Retina (tissue), 1 donor: Measurements from ENCODE around the gene ERG.

ENCODE experiments used
- DNase-seq: peaks from one replicate; pipeline ENCODE4 v3.0.0-alpha.2; 2016

ERG gene

DNA sequence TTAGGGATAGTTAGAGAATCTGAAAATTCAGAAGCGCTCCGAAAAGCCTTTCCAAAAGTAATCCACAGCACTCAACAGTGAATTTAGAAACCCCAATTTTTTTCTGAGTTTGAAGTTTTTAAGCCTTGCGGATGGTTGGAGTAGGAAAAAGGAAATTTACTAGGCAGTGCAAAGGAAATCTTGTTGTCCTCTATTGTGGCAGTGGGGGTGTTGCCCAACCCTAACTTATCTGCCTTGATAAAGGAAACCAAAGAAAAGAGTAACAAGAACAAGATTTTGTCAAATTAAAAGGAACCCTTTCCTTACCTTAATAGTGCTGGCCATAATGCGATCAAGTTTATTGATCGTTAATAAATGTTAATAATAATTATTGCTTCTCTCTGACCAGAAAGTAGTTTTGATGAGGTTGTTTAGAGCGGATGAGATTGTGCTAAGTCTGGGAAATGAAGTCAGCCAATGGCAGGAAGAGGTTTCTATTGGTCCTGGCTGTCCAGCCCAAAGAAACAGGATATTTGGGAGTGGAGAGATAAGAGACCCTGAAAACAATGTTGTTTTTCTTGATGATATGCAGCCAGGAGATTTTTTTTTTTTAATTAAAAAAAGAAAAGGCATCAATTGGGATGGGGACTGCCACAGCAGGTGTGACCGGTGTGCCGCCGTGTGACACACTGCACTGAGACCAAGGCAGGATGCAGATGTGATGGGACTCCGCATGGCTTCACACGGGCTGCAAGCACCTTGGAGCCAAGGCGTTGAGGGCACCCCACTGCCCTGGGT, at the start of gene ERG:
TSS of gene ERG (minus strand) at position 421 of the 777 bp plus-strand sequence. CDS start at position 324, 97 bp downstream.
- no peak for DNase-seq

DNA sequence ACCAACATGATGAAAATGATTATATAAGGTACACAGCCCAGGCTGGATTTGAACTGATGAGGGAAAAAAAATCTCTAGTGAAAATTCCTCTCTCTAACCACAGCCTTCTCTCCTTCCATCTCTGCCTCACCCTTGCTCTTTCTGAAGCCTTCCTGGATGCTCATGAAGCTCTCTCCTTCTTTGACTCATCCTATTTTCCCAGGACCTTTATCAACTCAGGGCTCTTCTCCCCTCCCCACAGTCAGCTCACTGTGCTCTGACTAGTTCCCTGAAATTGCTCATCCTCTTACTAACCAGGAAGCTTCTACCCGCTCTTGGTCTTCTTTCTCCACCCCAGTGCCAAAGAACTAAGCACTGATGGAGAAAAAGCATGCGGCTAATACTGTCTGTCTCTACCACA, 46.4 kb upstream of the ERG start:
- DNase-seq = no peak

- DNase-seq = no peak
Observed at GRCh38 chr21:38542263-38542662, 44.0 kb upstream of the ERG start.

GRCh38 chr21:38538353-38538752, 40.1 kb upstream of the ERG start:
- no peak for DNase-seq

DNA sequence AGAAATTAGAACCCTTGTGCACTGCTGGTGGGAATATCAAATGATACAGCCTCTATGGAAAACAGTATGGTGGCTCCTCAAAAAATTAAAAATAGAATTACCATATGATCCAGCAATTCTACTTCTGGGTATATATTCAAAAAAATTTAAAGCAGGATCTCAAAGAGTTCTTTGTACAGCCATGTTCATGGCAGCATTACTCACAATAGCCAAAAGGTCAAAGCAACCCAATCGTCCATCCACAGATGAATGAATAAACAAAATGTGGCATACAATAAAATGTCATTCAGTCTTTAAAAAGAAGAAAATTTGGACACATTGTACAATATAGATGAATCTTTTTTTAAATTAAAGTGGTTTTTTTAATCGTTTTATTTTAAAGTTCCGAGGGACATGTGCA, 36.3 kb upstream of the ERG start:
- DNase-seq = no peak

- no peak for DNase-seq
Observed at GRCh38 chr21:38533887-38534286, 35.6 kb upstream of the ERG start.

- no peak for DNase-seq
Observed at GRCh38 chr21:38531591-38531990, 33.3 kb upstream of the ERG start.

DNA sequence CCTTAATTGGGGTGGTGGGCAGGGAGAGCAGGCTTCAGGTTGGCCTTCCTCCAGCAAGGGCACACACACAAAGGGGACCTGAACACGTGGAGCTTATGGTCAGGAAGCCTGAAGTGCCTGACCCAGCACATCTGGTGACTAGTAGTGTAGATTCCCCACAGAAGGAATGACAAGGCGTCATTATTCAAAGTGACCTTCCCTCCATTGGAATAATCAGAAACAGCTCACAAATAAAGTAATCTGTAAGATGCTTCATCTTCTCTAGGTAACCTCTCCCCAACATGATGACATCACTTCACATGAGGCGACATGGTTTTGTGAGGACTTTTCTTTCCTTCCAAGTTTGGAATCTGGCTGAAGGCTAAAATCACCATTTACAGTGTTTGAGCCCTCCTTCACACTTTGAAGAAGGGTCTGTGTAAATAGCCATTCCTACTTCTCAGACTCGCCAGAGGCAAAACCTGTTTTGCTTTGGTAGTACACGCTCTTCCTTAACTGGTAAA, 32.8 kb upstream of the ERG start:
- DNase-seq = no peak

GRCh38 chr21:38527737-38528136, 29.5 kb upstream of the ERG start:
- no peak for DNase-seq

DNA sequence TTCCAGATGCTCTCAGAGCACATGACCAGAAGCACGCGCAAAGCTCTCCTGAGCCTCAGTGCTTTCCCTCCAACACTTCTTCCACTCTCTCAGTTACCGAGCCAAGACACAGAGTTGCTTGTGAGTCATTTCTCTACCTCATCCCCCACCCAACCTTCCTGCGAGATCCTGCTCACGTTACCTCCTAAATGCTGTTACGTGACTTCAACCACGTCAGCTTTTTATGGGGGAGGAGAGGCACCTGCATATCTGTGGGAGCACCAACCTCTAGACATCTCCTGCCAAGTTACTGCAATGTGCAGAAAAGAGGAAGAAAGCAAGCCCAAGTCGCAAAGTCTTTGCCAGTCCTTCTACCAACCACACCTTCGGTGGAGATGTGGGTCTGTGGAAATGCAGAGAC, 27.2 kb upstream of the ERG start:
- DNase-seq = no peak

GRCh38 chr21:38524168-38525153, 26.2 kb upstream of the ERG start:
- DNase-seq = no peak

- no peak for DNase-seq
Observed at GRCh38 chr21:38520511-38520910, 22.2 kb upstream of the ERG start.

GRCh38 chr21:38511662-38512243, 13.5 kb upstream of the ERG start:
- no peak for DNase-seq

- DNase-seq = no peak
Observed at GRCh38 chr21:38511198-38511597, 12.9 kb upstream of the ERG start.

DNA sequence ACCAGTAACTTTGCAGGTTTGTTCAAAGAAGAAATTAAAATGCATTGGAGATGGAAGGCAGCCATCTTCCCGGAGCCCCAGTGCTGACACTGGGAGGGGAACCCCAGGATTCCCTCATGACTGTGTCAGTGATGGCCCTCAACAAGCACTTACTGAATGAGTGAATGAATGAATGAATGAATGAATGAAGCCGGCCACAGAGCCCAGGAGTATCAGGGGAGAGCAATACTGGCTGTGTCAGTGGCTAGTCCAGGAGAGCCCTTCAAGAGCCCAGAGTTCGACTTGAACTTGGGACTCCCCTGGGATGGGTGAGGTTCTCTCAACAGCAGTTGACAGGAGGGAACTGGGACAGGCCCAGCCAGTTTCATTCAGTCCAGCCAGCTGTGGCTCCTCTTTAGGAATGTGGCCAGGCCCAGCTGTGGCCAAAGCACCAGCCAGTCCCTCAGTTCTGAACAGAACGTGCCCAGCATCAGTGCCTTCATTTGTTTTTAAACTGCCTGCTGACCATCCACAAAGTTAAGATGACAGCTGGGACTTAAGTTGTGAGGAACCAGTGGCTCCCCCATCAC, 9.2 kb upstream of the ERG start:
- no peak for DNase-seq

DNA sequence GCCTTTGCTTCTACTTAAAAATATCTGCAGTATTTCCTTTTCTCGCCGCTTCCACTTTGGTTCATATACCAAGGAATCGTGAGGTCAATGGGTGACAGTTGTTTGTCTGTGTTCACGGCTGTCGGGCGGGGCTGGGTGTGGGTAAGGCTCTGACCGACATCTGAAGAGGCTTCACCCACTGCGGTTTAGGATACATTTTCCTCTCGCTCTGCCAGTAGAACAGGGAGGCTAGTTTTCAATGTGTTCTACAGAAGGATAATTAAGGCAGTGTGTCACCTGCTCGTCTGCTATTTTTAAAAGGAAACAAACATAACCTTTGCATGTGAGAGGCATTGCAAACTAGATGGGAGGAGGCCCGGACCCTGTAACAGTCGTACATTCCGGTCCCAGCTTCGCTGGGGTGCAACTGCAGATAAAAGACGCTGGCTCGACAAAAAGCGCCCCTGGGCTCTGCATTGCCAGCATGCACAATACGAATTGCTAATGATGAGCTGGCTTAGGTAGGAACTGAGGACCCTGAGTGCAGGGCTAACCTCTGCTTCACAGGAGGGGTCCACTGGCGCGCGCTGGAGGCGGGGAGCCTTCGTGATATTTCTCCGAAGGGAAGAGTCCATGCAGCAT, 8.5 kb upstream of the ERG start:
- peak; percentile 33 for DNase-seq

- DNase-seq = peak; percentile 62
Observed at GRCh38 chr21:38505654-38506523, 7.6 kb upstream of the ERG start.

- DNase-seq = no peak
Observed at GRCh38 chr21:38504066-38504465, 5.8 kb upstream of the ERG start.

DNA sequence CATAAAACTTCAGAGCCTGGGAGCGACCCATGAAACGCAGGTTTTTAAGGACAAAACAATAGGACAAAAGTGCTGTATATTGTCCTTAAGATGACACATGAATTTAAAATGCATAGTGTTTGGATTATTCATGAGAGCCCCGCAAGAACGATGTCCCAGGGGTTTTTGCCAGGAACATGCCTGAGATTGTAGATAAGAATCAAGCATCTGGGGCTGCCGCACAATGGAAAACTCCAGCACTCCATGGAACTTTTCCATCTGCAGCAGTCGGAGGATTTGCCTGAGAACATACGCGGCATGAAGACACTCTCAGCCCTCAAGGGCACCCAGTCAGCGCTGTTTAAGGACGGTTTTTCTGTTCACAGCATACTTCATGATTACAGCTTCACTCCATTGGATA, 5.3 kb upstream of the ERG start:
- no peak for DNase-seq

GRCh38 chr21:38500073-38500472, 1.8 kb upstream of the ERG start:
- DNase-seq = no peak

- DNase-seq = no peak
Observed at GRCh38 chr21:38499296-38499695, 1.0 kb upstream of the ERG start.
